HG02798 (cell line): Measurements from ENCODE around the gene MARS1.
"Not testable (repeated sequence)": the region's sequence is repeated elsewhere in the genome, so short reads cannot be mapped to it uniquely, and the experiment has no call there.

ENCODE experiments used
- ATAC-seq: cut with Tn5 transposase; IDR thresholded peaks from one replicate; pipeline ENCODE4 v1.9.1; 2021; ENCODE audit warnings: mild to moderate bottlenecking; ENCODE audit not compliant: unreplicated experiment, poor library complexity

The MARS1 gene

DNA sequence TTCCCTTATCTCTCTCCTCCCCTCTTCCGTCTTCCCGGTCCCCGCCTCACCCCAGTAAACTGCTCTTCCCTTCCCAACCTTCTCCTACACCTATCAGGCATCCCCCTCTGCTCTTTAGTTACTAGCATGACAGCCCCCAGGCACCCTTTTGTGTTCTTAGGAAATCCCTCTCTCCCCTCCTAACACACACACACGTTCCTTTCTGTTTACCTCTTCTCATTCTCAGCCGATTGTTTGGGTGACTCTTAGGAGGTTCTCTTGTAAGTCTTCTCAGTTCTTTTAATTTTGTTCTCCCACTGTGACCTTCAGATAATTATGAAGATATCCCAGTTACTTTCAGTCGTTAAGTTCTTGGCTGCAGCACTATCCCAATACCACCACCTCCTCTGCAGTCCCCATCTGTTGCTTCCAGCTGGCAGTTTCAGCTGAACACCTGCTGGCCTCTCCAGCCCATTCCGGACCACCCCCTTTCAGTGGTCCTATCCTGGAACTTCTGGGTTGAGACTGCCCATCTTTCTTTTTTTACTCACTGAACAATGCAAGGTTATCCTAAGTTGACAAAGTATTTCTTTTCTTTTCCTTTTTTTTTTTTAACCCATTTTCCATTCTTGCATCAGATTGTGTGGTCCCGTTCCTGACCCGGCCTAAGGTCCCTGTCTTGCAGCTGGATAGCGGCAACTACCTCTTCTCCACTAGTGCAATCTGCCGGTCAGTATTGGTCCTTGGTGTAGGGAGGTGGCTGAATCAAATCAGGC is 711 bp downstream of the MARS1 start:
- no peak for ATAC-seq

DNA sequence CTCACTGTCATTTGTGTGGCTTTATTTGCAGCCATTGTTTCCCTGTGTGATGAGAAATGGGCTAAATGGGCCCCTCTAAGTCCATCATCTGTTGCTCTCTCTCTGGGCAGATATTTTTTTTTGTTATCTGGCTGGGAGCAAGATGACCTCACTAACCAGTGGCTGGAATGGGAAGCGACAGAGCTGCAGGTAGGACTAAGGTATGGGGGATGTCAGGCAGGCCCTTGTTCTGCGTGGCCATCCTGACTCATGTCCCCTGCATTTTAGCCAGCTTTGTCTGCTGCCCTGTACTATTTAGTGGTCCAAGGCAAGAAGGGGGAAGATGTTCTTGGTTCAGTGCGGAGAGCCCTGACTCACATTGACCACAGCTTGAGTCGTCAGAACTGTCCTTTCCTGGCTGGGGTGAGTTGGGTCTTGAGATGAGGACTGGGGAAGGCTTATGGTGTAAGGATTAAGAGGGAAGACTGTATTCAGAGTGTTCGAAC is 1.3 kb downstream of the MARS1 start:
- no peak for ATAC-seq

DNA sequence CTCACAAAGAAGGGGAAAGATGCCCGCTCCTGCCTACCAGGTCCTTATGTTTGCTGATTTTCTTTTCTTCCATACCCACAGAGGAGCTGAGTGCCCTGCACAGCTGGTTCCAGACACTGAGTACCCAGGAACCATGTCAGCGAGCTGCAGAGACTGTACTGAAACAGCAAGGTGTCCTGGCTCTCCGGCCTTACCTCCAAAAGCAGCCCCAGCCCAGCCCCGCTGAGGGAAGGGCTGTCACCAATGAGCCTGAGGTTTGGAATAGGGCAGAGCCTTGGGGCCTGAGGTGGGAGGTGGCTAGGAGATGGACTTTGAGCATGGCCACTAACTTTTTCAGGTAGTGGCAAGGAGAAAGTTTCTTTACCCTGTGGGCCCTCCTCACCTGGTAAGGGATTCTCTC is 2.3 kb downstream of the MARS1 start:
- no peak for ATAC-seq

DNA sequence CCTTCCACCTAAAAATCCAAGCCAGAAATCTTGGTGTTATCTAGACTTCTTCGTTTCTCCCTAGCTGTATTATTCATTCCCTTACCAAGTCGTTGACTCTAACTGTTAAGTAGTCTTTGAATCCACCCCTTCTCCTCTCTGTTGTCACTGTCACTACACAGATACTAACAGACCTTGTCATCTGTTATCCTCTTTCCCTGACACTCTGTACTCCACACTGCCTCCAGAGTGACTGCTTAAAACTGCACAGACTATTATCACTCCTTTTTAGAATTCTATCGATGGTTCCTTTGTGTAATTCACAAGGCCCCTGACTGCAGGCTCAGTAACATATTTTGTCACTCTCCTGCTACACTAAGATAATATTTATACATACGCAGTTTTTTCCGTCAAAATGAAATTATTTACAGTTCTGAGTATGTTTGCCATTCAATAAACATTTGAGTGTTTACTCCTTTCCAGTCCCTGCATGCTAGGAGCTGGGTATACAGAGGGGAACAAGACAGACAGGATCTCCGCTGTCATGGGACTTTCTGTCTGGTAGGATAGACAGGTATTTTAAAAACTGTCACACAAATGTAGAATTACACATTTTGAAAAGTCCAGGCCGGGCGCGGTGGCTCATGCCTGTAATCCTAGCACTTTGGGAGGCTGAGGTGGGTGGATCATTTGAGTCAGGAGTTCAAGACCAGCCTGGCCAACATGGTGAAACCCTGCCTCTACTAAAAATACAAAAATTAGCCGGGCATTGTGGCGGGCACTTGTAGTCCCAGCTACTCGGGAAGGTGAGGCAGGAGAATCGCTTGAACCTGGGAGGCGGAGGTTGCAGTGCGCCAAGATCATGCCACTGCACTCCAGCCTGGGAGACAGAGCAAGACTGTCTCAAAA is 3.8 kb downstream of the MARS1 start:
- ATAC-seq, result no peak

DNA sequence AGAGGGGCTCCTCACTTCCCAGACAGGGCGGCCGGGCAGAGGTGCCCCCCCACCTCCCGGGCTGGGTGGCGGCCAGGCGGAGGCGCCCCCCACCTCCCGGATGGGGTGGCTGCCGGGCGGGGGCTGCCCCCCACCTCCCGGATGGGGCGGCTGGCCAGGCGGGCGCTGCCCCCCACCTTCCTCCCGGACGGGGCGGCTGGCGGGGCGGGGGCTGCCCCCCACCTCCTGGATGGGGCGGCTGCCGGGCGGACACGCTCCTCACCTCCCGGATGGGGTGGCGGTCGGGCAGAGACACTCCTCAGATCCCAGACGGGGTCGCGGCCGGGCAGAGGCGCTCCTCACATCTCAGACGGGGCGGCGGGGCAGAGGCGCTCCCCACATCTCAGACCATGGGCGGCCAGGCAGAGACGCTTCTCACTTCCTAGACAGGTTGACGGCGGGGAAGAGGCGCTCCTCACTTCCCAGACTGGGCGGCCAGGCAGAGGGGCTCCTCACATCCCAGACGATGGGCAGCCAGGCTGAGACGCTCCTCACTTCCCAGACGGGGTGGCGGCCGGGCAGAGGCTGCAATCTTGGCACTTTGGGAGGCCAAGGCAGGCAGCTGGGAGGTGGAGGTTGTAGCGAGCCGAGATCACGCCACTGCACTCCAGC is 7.3 kb downstream of the MARS1 start:
- not testable (repeated sequence) for ATAC-seq

DNA sequence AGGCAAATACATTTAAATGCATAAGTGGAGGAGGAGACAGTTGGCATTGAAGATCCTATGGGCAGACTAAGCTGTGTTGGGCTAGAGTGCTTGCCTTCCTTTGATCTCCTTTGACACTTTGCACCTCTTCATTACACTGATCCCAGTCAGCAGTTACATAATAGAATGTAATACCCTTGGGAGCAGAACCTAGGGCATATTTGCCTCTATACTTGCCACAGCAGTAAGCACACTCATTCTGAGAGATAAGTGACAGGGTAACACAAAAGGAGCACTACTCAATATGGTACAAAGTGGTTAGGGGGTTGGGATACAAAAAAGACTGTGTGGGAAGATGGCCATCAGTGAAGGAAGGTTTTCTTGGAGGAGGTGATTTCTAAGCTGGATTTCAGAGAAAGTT is 9.0 kb downstream of the MARS1 start:
- ATAC-seq, result no peak

DNA sequence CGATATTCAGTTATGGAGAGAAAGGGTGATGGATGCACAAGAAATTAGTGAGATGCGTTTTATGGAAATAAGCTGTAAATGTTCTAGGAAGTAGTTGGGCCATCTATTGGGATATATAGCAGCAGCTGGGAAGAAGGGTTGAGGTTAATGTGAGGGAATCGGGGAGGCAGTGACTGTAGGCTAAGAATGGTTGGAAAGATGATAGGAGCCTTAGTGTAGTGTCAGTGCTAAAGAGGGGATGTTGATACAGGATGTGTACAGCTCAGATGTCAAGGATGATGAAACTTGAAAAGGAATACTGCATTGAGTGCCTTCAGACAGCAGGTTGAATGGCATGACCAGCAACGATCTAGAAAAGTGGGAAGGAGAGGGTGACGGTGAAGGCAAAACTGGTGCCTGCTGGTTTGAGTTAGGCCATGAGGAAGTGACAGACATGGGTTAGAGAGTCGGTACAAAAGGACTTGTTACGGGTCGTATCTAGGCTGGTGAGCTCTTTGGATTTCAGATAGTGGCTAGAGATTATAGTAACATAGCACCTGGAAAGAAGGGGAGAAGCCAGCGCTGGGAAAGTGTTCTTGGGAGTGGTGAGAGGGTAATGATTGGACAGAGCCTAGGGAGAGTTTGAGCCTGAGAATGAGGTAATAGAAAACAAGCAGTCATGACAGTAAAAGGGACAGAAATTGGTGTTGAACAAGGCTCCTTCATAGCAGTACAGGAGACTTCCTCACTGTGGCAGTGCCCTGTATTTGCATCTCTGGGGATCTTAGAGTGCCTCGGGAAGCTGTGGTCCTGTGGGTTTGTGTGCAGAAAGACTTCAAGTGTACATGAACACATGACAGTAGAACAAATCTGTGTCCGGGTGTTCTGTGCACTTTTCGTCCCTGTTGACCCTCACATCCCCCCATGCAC is 9.6 kb downstream of the MARS1 start:
- no peak for ATAC-seq

DNA sequence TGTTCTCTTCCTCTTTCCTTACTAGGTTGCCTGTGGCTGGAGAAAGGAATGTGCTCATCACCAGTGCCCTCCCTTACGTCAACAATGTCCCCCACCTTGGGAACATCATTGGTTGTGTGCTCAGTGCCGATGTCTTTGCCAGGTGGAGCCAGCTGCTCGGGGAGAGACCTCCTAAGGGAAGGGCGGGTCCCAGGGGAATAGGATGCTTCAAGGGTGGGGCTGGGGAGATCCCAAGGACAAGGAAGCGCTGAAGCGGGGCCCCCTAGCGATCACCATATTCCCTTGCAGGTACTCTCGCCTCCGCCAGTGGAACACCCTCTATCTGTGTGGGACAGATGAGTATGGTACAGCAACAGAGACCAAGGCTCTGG is 10.2 kb downstream of the MARS1 start:
- ATAC-seq, result no peak

DNA sequence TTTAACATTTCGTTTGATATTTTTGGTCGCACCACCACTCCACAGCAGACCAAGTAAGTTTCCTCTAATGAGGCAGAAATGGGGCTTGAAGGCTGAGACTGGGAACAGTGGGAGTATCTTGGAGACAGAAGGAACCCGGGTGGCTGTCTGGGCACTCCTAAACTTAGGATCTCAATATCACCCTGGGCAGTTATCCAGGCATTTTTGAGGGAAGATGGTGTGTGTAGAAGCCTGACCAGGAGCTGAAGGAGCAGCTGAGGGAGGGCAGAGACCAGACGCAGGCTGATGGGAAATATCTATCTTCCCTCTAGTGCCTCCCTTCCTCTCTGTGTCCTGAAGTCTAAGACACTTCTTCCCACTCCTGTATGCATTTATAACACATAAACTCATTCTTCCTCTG is 10.7 kb downstream of the MARS1 start:
- no peak for ATAC-seq

DNA sequence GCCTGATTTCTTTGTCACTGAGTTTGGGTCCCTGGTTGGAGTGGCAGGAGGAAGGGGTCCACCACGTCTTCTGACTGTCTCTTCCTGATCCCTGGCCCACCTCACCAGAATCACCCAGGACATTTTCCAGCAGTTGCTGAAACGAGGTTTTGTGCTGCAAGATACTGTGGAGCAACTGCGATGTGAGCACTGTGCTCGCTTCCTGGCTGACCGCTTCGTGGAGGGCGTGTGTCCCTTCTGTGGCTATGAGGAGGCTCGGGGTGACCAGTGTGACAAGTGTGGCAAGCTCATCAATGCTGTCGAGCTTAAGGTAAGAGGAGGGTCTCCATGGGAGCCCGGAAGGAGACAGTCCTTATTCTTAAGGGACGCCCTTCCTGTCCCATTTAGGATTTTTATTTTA is 12.3 kb downstream of the MARS1 start:
- no peak for ATAC-seq

DNA sequence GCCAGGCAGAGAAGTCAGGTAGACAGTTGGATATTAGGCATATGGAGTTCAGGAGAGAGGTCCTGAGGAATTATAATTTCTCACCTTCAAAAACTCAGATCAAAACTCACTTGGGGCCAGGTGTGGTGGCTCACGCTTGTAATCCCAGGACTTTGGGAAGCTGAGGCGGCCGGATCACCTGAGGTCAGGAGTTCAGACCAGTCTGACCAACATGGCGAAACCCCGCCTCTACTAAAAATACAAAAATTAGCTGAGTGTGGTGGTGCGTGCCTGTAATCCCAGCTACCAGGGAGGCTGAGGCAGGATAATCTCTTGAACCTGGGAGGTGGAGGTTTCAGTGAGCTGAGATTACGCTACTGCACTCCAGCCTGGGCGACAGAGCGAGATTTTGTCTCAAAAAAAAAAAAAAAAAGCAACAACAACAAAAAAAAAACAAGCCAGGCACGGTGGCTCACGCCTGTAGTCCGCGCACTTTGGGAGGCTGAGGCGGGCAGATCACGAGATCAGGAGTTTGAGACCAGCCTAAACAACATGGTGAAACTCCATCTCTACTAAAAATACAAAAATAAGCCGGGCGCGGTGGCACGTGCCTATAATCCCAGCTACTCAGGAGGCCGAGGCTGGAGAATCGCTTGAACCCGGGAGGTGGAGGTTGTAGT is 14.6 kb downstream of the MARS1 start:
- not testable (repeated sequence) for ATAC-seq

DNA sequence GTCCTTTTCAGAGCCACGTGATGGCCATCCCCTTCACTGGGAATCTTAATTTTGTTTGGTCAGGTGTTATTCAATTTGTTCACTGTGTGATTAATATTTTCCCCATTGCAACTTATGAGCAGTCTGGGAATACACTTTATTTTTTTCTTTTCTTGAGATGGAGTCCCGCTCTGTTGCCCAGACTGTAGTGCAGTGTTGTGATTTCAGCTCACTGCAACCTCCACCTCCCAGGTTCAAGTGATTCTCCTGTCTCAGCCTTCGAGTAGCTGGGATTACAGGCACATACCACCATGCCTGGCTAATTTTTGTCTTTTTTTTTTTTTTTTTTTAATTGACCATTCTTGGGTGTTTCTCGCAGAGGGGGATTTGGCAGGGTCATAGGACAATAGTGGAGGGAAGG is 18.7 kb downstream of the MARS1 start:
- not testable (repeated sequence) for ATAC-seq

DNA sequence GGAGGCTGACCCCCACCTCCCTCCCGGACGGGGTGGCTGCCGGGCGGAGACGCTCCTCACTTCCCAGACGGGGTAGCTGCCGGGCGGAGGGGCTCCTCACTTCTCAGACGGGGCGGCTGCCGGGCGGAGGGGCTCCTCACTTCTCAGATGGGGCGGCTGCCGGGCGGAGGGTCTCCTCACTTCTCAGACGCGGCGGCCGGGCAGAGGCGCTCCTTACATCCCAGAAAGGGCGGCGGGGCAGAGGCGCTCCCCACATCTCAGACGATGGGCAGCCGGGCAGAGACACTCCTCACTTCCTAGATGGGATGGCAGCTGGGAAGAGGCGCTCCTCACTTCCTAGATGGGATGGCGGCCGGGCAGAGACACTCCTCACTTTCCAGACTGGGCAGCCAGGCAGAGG is 19.9 kb downstream of the MARS1 start:
- ATAC-seq, result not testable (repeated sequence)

DNA sequence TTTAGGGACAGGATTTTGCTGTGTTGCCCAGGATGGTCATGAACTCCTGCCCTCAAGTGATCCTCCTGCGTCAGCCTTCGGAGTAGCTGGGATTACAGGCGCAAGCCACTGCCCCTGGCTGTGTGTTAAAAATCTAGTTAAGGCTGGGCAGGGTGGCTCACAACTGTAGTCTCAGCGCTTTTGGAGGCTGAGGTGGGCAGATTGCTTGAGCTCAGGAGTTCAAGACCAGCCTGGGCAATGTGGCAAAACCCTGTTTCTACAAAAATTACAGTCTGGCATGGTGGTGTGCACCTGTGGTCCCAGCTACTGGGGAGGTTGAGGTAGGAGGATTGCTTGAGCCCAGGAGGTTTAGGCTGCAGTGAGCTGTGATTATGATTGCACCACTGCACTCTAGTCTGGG is 23.3 kb downstream of the MARS1 start:
- ATAC-seq, result no peak

DNA sequence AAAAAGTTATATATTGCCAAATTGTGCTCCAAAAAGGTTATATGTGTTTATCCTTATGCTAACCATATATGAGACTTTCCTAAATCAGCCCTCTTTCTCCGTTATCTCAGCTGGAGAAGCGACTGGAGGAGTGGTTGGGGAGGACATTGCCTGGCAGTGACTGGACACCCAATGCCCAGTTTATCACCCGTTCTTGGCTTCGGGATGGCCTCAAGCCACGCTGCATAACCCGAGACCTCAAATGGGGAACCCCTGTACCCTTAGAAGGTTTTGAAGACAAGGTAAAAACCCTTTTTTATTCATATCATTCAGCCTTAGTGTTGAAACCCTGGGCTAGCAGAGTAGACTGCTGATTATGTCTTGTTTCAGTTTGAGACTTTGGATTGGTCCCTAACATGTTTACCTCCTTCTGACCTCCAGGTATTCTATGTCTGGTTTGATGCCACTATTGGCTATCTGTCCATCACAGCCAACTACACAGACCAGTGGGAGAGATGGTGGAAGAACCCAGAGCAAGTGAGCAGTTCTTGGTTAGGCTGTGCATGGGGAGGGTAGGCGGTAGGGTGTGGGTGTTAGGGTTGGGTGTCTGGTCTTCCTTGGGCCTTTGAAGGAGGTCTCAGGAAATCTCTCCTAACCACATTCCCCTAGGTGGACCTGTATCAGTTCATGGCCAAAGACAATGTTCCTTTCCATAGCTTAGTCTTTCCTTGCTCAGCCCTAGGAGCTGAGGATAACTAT is 23.9 kb downstream of the MARS1 start:
- no peak for ATAC-seq

DNA sequence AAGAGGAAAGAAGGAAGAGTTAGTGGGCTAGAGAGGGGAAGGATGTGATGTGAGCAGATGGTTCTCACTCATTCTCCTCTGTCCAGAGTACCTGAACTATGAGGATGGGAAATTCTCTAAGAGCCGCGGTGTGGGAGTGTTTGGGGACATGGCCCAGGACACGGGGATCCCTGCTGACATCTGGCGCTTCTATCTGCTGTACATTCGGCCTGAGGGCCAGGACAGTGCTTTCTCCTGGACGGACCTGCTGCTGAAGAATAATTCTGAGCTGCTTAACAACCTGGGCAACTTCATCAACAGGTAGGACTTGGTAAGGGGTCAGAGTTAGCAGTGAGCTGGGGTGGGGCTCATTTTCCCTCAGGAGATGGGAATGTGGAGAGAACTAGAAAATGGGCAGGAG is 24.8 kb downstream of the MARS1 start:
- no peak for ATAC-seq

DNA sequence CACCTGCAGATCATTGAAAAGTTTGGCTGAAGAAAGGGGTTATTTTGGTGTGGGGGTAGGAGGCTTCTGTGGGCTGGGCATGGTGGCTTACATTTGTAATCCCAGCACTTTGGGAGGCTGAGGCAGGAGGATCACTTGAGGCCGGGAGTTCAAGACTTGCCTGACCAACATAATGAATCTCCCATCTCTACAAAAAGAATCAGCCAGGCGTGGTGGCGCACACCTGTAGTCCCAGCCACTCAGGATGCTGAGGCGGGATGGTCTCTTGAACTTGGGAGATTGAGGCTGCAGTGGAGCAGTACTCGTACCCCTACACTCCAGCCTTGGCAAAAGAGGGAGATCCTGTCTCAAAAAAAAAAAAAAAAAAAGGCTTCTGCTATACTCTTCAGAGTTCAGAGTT is 25.4 kb downstream of the MARS1 start:
- no peak for ATAC-seq

DNA sequence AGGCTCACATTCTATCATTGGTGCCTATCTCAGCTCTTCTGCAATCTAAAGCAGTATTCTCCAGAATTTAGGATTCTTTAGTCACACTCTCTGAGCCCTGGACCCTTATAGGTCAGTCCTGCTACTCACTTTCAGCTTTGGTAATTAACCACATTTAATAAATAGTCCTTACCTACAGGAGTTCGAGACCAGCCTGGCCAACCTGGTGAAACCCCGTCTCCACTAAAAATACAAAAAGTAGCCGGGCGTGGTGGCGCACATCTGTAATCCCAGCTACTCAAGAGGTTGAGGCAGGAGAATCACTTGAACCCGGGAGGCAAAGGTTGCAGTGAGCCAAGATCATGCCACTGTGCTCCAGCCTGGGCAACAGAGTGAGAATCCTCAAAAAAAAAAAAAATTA is 25.8 kb downstream of the MARS1 start:
- not testable (repeated sequence) for ATAC-seq

DNA sequence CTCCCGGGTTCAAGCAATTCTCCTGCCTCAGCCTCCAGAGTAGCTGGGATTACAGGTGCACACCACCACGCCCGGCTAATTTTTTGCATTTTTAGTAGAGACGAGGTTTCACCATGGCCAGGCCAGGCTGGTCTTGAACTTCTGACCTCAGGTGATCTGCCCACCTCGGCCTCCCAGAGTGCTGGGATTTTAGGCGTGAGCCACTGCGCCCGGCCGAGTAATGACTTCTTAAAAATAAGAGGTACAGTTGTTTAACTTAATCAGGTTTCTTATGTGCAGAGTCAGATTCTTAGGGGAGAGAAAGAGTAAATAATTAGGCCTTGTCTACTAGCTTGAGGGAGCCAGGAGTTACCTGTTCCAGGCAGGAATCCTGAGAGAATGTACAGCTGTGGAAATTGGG is 26.4 kb downstream of the MARS1 start:
- not testable (repeated sequence) for ATAC-seq
